OCI-LY1 (cell line): Measurements from ENCODE around the gene LIMCH1.

Source experiments
- H2AFZ ChIP-seq: fragments of 200-600 bp; sonication (generic), shearing (Covaris generic); 2 replicates; pipeline ENCODE4 v1.6.0; 2014; ENCODE audit warnings: antibody characterized with exemption, mild to moderate bottlenecking, low read length
- H3F3A ChIP-seq: fragments of 200-600 bp; sonication (generic), shearing (Covaris generic); 2 replicates; pipeline ENCODE4 v1.6.0; 2014; ENCODE audit warnings: mild to moderate bottlenecking, antibody characterized with exemption, low read length, moderate library complexity; ENCODE audit not compliant: insufficient read depth
- H3K27ac ChIP-seq: fragments of 200-600 bp; sonication (generic); 2 replicates; pipeline ENCODE4 v1.5.1; 2014; ENCODE audit warnings: low read length, mixed run types, mild to moderate bottlenecking, low read depth; ENCODE audit not compliant: poor library complexity, severe bottlenecking
- H3K27me3 ChIP-seq: fragments of 200-600 bp; sonication (generic); 2 replicates; pipeline ENCODE4 v1.6.0; 2014; ENCODE audit warnings: antibody characterized with exemption, mild to moderate bottlenecking, low read length, moderate library complexity; ENCODE audit not compliant: insufficient read depth
- H3K36me3 ChIP-seq: fragments of 200-600 bp; sonication (generic); 2 replicates; pipeline ENCODE4 v1.6.1; 2014; ENCODE audit warnings: mild to moderate bottlenecking, antibody characterized with exemption, low read length, moderate library complexity, mixed read lengths; ENCODE audit not compliant: insufficient read depth
- H3K4me1 ChIP-seq: fragments of 200-600 bp; sonication (generic); 2 replicates; pipeline ENCODE4 v1.5.1; 2014; ENCODE audit warnings: mild to moderate bottlenecking, low read length, moderate library complexity; ENCODE audit not compliant: insufficient read depth, severe bottlenecking
- H3K4me2 ChIP-seq: fragments of 200-600 bp; sonication (generic), shearing (Covaris generic); 2 replicates; pipeline ENCODE4 v1.6.1; 2014; ENCODE audit warnings: low read length
- H3K4me3 ChIP-seq: fragments of 200-600 bp; sonication (generic); 2 replicates; pipeline ENCODE4 v1.5.1; 2014; ENCODE audit warnings: low read length, low read depth, mild to moderate bottlenecking, mixed read lengths; ENCODE audit not compliant: poor library complexity, severe bottlenecking
- H3K79me2 ChIP-seq: fragments of 200-600 bp; shearing (Covaris generic); 2 replicates; pipeline ENCODE4 v1.6.1; 2016; ENCODE audit warnings: mixed run types, low read length, mixed read lengths; ENCODE audit not compliant: insufficient read depth
- H3K9ac ChIP-seq: fragments of 200-600 bp; sonication (generic), shearing (Covaris generic); 2 replicates; pipeline ENCODE4 v1.6.1; 2014; ENCODE audit warnings: mild to moderate bottlenecking, low read length, mixed read lengths
- H3K9me2 ChIP-seq: fragments of 200-600 bp; sonication (generic), shearing (Covaris generic); 2 replicates; pipeline ENCODE4 v1.6.1; 2014; ENCODE audit warnings: low read depth, mild to moderate bottlenecking, low read length, mixed read lengths
- H3K9me3 ChIP-seq: fragments of 200-600 bp; shearing (Covaris generic); 2 replicates; pipeline ENCODE4 v1.6.1; 2014; ENCODE audit warnings: low read length, mixed read lengths
- H4K20me1 ChIP-seq: fragments of 200-600 bp; sonication (generic), shearing (Covaris generic); 2 replicates; pipeline ENCODE4 v1.6.0; 2016; ENCODE audit warnings: mild to moderate bottlenecking, low read length; ENCODE audit not compliant: insufficient read depth
- EZH2 ChIP-seq: fragments of 200-600 bp; sonication (generic), shearing (Covaris generic); IDR thresholded peaks from 2 replicates; pipeline ENCODE4 v1.8.0; 2017; ENCODE audit warnings: borderline replicate concordance, mixed run types, mild to moderate bottlenecking, antibody characterized with exemption, low read length, moderate library complexity, mixed read lengths
- TF ChIP-seq, protein P1 (sequence below): fragments of 200-600 bp; sonication (generic), shearing (Covaris generic); IDR thresholded peaks from 2 replicates; pipeline ENCODE4 v1.5.1; 2017; ENCODE audit warnings: mild to moderate bottlenecking, antibody characterized with exemption, low read length, moderate library complexity, mixed read lengths

LIMCH1 gene

GRCh38 chr4:41542526-41543275 is 4.7 kb downstream of the LIMCH1 start:
- no peaks in the 10 kb centered on the region for H3K9me3 ChIP-seq
- H3F3A ChIP-seq: no peaks in the 10 kb centered on the region
- H4K20me1 ChIP-seq: no peaks in the 10 kb centered on the region
- no peak for TF ChIP-seq EZH2
- H3K9ac ChIP-seq: no peak overlapping the region
- H3K27ac ChIP-seq: no peak overlapping the region
- no peaks in the 10 kb centered on the region for H3K9me2 ChIP-seq
- no peaks in the 10 kb centered on the region for H3K79me2 ChIP-seq
- no peak overlapping the region for H3K4me3 ChIP-seq
- H3K27me3 ChIP-seq: no peaks in the 10 kb centered on the region
- no peaks in the 10 kb centered on the region for H3K36me3 ChIP-seq
- no peak overlapping the region for H3K4me2 ChIP-seq
- no peaks in the 10 kb centered on the region for H3K4me1 ChIP-seq
- H2AFZ ChIP-seq: no peak overlapping the region

GRCh38 chr4:41545238-41545637 is 7.3 kb downstream of the LIMCH1 start:
- Histone ChIP-seq H3K36me3 (no peaks in the 10 kb centered on the region), H3K27me3 (no peaks in the 10 kb centered on the region), H3K9me2 (no peaks in the 10 kb centered on the region), H3K79me2 (no peaks in the 10 kb centered on the region), H3K27ac (no peak overlapping the region), H3F3A (no peaks in the 10 kb centered on the region), H4K20me1 (no peaks in the 10 kb centered on the region), H3K4me3 (no peak overlapping the region), H3K9me3 (no peaks in the 10 kb centered on the region), H3K4me1 (no peaks in the 10 kb centered on the region), H3K9ac (no peak overlapping the region), H2AFZ (no peak overlapping the region), H3K4me2 (no peak overlapping the region)
- TF ChIP-seq, protein P1, sequence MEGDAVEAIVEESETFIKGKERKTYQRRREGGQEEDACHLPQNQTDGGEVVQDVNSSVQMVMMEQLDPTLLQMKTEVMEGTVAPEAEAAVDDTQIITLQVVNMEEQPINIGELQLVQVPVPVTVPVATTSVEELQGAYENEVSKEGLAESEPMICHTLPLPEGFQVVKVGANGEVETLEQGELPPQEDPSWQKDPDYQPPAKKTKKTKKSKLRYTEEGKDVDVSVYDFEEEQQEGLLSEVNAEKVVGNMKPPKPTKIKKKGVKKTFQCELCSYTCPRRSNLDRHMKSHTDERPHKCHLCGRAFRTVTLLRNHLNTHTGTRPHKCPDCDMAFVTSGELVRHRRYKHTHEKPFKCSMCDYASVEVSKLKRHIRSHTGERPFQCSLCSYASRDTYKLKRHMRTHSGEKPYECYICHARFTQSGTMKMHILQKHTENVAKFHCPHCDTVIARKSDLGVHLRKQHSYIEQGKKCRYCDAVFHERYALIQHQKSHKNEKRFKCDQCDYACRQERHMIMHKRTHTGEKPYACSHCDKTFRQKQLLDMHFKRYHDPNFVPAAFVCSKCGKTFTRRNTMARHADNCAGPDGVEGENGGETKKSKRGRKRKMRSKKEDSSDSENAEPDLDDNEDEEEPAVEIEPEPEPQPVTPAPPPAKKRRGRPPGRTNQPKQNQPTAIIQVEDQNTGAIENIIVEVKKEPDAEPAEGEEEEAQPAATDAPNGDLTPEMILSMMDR: no peak
- TF ChIP-seq EZH2: no peak

DNA sequence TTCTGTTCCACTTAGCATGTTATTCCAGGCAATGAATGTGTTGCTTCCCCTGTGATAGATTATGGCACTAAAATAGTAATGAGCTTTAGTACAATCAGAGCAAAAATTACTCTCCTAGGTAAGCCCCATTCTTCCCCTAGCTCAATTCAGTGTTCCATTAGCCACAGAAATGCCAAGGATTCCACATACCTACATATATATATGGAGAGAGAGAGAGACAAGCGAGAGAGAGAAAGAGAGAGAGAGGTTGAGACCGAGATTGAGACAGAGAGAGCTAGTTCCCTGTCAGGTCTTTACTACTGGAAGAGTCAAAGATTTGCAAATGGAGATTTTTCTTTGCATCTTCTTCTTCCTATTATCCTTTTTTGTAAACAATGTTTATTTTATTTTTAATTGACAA is 8.7 kb downstream of the LIMCH1 start:
- H3K9ac ChIP-seq: no peak overlapping the region
- no peaks in the 10 kb centered on the region for H3K36me3 ChIP-seq
- no peaks in the 10 kb centered on the region for H4K20me1 ChIP-seq
- no peaks in the 10 kb centered on the region for H3K27me3 ChIP-seq
- no peak overlapping the region for H3K4me2 ChIP-seq
- H2AFZ ChIP-seq: no peak overlapping the region
- no peaks in the 10 kb centered on the region for H3F3A ChIP-seq
- no peak overlapping the region for H3K4me3 ChIP-seq
- no peak overlapping the region for H3K27ac ChIP-seq
- no peaks in the 10 kb centered on the region for H3K4me1 ChIP-seq
- H3K79me2 ChIP-seq: no peaks in the 10 kb centered on the region
- H3K9me2 ChIP-seq: no peaks in the 10 kb centered on the region
- TF ChIP-seq, protein P1: no peak
- TF ChIP-seq EZH2: no peak
- no peaks in the 10 kb centered on the region for H3K9me3 ChIP-seq

- Histone ChIP-seq H3K79me2 (no peaks in the 10 kb centered on the region), H3K4me1 (no peaks in the 10 kb centered on the region), H3F3A (no peaks in the 10 kb centered on the region), H3K9ac (no peak overlapping the region), H3K9me3 (no peaks in the 10 kb centered on the region), H4K20me1 (no peaks in the 10 kb centered on the region), H3K4me2 (no peak overlapping the region), H3K27me3 (no peaks in the 10 kb centered on the region), H3K9me2 (no peaks in the 10 kb centered on the region), H3K4me3 (no peak overlapping the region), H2AFZ (no peak overlapping the region), H3K36me3 (no peaks in the 10 kb centered on the region), H3K27ac (no peak overlapping the region)
- no peak for TF ChIP-seq EZH2
- TF ChIP-seq, protein P1: no peak
Observed at GRCh38 chr4:41548305-41548880, 10.4 kb downstream of the LIMCH1 start.
